Fibroblast of villous mesenchyme (primary cell): ENCODE results near the gene DNAAF9. TPM values are rescaled to one million over a fixed set of nuclear protein-coding genes. Genes with fewer than 3 reads are reported as not detected.

Experiments
- DNase-seq: peaks from one replicate; pipeline ENCODE4 v3.0.0-alpha.2; 2010; ENCODE audit warnings: low read depth
- H3K4me3 ChIP-seq: 2 replicates; pipeline ENCODE4 v1.5.1; 2011; ENCODE audit warnings: low read depth, mild to moderate bottlenecking, low read length
- CTCF ChIP-seq: IDR thresholded peaks from 2 replicates; pipeline ENCODE4 v1.5.1; 2012; ENCODE audit warnings: low read depth, mild to moderate bottlenecking, low read length; ENCODE audit not compliant: insufficient read depth
- total RNA-seq: library from RNA; depleted of rRNA; stranded (reverse); fragments of >200 nt; gene quantifications from 2 replicates; pipeline ENCODE4 v1.2.3, GENCODE V29; 2012

DNAAF9 gene
- total RNA-seq: 13.2 and 20.3 TPM in 2 replicates

DNA sequence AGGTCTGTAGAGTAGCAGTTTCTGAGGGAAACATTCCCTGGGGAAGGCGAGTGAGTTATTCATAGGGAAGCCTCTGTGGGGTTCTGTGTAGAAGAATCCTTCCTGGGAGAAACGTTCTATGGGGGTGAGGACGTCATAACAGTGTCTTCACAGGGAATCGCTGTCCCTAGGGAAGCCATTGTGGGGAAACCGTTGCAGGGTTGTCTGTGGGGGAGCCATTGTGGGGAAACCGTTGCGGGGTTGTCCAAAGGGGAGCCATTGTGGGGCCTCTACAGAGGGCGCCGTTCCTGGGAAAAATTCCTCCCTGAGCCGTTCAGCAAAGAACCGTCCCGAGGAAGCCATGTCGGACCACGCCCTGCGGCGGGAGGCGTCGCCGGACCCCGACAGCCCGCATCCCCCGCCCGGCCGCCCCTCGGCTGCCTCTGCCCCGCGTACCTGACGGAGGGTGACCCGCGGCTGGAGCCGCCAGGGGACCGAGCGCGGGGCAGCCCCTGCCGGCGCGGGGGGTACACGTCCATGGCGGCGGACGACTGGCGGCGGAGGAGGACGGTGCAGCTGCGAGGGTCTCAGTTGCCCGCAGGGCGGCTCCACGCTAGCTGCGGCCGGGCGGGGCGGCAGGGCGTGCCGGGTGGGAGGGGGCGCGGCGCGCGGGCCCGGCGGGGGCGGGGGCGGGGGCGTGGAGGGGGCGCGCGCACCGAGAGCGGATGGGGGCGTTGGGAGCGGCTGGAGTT is at the start of gene DNAAF9:
DNAAF9 (minus strand) TSS at position 630 of the 731 bp plus-strand sequence; CDS start at position 518, 112 bp downstream.
- peak within 1 kb of the TSS; percentile 84 for H3K4me3 ChIP-seq
- peak; percentile 58 for DNase-seq
- peak; percentile 34 for TF ChIP-seq CTCF

- TF ChIP-seq CTCF: no peak
- H3K4me3 ChIP-seq: no peak overlapping the region
- no peak for DNase-seq
Observed at GRCh38 chr20:3456648-3457047, 49.2 kb upstream of the DNAAF9 start.

GRCh38 chr20:3454831-3455230 is 47.4 kb upstream of the DNAAF9 start:
- TF ChIP-seq CTCF: no peak
- DNase-seq: no peak
- no peak overlapping the region for H3K4me3 ChIP-seq

- H3K4me3 ChIP-seq: no peak overlapping the region
- no peak for TF ChIP-seq CTCF
- no peak for DNase-seq
Observed at GRCh38 chr20:3452690-3453089, 45.2 kb upstream of the DNAAF9 start.

- TF ChIP-seq CTCF: no peak
- no peak overlapping the region for H3K4me3 ChIP-seq
- no peak for DNase-seq
Observed at GRCh38 chr20:3452136-3452535, 44.7 kb upstream of the DNAAF9 start.

DNA sequence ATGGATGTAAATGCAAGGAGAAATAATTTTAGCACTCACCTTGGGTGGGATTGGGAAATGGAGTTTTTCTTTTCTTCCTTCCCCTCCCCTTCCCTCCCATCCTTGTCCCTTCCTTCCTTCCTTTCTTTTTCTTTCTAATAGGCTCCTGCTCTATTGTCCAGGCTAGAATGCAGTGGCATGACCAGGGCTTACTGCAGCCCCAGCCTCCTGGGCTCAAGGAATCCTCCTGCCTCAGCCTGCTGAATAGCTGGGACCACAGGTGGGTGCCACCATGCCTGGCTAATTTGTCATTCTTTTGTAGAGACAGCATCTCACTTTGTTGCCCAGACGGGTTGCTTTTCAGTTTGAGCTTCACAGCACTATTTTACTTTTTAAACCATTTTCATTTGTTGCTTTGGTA is 41.9 kb upstream of the DNAAF9 start:
- no peak overlapping the region for H3K4me3 ChIP-seq
- no peak for TF ChIP-seq CTCF
- no peak for DNase-seq

- DNase-seq: no peak
- TF ChIP-seq CTCF: no peak
- H3K4me3 ChIP-seq: no peak overlapping the region
Observed at GRCh38 chr20:3447321-3447720, 39.9 kb upstream of the DNAAF9 start.
